Femur (tissue), 1 donor: ENCODE measurements around the gene HPGDS.
"Not testable (repeated sequence)": the region's sequence is repeated elsewhere in the genome, so short reads cannot be mapped to it uniquely, and the experiment has no call there.

Experiments used
- DNase-seq: peaks from one replicate; pipeline ENCODE4 v3.0.0-alpha.2; 2017

HPGDS gene

DNA sequence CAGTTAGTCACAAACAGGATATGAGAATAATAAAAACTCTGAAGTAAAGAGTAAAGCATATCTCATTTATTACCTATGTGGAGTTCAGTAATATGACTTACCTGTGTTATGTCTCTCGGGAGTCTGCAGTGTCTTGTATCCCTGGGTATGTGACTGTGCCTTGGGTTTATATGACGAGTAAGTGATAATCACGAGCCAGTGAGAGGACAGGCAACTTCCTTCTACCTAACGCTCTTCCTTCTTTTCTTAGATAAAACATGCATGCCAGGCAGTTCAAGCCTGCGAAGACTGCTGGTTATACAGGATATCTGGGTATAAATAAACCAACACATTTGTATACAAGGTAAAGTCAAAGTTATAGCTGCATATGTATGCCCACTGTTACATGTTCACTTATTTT, at the start of gene HPGDS:
TSS of gene HPGDS (minus strand) at position 143 of the 400 bp plus-strand sequence. CDS start 8,207 bp downstream, outside the sequence.
- DNase-seq = no peak

DNA sequence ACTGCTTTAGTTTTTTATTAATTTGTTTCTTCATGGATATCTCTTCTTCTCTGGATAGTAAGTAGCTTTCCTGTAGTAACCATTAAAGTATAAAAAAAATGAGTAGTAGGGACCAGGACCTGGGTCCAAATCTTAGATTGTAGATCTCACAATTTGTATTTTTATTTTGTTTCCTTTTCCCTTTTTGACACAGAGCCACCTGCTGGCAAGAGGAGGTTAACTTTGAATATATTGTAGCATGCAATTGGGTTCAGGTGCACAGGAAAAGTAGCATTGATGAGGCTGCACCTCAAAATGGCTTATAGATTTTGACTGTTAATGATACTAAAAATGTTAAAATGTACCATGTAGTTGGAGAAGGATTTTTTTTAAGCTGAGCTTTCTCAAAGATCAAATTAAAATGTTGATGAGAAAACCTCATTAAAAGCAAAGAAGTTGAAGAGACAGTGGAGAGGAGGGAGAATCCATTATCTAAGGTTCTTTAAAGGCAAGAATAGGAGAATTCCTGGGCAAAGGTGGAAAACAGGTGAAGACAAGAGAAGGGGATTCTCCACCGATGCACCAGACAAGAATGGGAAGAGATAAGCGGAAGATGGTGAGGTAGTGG, 48.3 kb upstream of the HPGDS start:
- no peak for DNase-seq

DNA sequence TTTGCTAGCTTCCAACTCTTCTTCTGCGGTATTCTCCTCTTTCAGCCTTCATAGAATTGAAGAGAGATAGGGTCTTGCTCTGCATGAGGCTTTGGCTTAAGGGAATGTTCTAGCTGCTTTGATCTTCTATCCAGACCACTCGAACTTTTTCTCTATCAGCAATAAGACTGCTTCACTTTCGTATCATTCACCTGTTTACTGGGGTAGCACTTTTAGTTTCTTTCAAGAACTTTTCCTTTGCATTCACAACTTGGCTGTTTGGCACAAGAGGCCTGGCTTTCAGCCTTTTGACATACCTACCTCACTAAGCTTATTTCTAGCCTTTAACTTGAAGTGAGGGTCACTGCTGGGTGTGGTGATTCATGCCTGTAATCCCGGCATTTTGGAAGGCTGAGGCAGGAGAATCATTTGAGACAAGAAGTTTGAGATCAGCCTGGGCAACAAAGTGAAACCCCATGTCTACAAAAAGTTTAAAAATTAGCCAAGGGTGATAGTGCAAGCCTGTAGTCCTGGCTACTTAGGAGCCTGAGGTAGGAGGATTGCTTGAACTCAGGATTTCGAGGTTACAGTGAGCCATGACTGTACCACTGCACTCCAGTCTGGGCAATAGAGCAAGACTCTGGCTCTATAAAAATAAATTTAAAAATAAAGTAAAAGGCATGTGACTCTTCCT, 47.1 kb upstream of the HPGDS start:
- no peak for DNase-seq

- DNase-seq = not testable (repeated sequence)
Observed at GRCh38 chr4:94387965-94388364, 45.3 kb upstream of the HPGDS start.

- DNase-seq = not testable (repeated sequence)
Observed at GRCh38 chr4:94385452-94385851, 42.8 kb upstream of the HPGDS start.

DNA sequence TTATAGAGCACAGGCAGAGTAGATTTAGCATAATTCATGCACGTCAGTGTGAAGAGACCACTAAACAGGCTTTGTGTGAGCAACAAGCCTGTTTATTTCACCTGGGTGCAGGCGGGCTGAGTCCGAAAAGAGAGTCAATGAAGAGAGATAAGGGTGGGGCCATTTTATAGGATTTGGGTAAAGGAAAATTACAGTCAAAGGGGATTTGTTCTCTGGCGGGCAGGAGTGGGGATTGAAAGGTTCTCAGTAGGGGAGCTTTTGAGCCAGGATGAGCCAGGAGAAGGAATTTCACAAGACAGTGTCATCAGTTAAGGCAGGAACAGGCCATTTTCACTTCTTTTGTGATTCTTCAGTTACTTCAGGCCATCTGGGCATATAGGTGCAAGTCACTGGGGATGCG, 40.3 kb upstream of the HPGDS start:
- not testable (repeated sequence) for DNase-seq

DNA sequence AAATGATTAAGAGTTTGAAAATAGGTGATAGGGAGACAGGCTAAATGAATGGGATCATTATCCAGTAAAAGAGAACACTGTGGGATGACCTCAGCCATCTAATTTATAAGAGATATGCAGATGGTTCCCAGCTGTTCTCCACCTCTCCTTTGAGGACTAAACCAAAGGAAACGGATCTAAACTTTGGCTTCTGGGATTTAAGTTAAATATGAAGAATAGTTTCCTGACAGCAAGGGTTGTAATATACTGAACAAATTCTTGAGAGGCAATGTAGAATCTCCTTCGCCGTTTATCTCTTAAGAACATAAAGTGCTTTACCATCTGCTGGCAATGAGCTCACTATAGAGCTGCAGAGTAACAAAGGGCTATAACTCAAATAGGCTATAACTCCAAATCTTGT, 35.4 kb upstream of the HPGDS start:
- no peak for DNase-seq

DNA sequence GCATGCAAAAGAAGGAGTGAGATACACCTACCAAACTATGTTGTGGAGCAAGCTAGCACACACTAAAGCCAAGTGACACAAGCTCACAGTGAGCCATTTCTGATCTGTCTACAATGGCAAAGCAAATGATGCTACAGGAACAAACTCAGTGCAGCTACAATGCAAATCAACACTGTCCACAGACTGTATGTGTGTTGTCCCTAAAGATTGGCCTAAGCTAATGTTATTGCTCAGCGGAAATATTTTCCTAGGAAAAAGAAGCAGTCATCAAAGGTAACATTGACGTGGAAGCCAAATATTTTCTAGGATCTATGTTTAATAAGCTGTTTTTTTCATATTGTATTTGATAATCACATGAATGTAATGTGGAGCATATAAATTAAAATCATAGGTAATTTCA, 34.7 kb upstream of the HPGDS start:
- no peak for DNase-seq

DNA sequence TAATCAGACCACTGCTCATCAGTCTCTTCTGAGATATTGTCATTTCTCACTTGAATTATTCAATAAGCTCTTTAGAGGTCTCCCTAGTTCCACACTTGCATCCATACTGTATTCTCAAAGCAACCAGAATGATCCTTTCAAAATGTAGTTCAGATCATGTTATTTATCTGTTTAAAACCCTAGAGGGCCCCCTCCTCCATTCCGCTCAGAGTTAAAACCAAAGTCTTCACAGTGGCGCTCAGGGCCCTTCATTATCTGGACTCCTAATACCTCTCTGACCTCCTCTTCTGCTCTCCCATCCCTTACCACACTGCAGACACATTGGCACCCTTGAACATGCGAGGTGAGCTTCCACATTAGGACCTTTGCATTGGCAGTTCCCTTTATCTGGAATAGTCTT, 32.7 kb upstream of the HPGDS start:
- no peak for DNase-seq

- DNase-seq = no peak
Observed at GRCh38 chr4:94373752-94374151, 31.1 kb upstream of the HPGDS start.

GRCh38 chr4:94372991-94373390, 30.4 kb upstream of the HPGDS start:
- DNase-seq = peak; percentile 40

DNA sequence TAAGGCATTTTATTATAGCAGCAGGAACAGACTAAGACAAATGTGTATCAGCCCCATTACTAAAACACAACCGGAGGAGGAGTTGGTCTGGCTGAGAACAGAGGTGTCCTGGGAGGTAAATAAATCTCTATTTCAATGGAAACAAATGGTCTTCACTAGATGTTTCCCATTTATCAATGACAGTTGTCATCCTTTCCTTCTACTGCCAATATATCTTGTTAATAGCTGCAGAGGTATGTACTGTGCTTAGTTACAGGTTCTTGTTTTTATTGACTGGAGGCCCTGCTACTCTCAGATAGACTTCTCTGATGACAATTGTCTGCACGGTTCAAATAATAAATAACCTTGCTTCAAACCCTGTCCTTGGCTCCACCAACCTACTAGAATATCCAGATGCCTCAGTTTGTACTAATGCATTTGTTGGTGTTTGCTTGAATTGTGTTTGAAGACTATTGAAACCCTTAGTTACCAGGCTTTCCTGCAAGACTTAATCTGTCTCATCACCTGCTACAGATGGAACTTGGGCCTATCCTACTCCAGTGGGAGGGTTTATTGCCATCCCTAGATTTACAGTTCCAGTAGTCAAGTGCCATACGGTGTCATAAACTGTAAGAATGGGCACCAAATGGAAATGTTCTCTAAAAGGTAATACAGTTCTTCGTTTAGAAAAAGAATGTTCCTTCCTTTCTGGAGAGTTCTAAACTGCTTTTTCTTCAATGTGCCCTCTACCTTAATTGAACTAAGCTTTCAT, 29.8 kb upstream of the HPGDS start:
- DNase-seq = no peak

DNA sequence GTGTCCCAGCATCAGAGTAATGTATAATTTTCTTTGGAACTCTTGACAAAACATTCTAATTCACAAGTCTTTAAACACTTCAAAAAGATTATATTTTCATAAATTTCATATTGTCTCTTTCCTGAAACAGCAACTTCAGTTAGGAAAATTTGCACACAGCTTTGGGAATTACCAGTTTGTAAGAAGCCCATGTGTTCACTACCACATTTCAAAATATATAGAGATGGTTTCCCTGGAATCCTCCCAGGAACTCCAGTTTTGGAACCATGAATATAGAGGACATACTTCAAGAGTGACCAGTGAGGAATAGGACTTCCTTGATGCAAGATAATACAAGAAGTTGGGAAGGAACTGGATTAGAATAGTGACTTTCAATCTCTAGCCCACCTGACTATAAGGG, 28.7 kb upstream of the HPGDS start:
- DNase-seq = no peak

DNA sequence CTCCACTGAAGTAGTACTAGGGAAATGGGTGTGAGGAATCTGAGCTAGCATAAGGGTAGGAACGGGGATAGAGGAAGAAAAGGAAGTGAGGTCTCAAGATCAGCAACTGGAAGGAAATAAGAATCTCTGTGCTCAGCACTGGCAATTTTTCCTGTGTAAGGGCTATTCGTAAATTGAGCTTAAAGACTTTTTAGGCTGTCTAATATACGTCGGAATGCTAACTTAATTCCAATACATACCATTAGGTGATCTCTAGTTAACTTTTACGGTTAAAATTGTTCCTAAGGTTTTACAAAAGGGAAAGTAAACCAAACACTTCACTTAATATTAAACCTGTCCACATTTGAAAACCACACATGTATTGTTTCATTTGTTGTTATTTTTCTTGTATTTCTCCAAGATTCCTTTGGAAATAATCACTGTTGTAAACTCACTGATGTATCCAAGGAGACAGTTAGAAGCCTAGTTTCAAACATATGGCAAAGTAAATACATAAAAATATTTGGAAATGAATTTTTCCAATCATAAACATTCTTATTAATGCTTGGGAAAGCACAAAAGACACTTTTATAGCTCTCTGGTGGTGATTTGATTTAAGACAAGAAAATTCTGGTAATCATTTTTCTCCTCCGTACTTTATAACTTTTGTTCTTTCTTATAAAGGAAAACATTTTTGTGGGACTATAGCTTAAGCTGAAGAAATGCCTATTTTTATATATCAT, 28.1 kb upstream of the HPGDS start:
- DNase-seq = no peak

- DNase-seq = no peak
Observed at GRCh38 chr4:94369046-94369445, 26.4 kb upstream of the HPGDS start.

DNA sequence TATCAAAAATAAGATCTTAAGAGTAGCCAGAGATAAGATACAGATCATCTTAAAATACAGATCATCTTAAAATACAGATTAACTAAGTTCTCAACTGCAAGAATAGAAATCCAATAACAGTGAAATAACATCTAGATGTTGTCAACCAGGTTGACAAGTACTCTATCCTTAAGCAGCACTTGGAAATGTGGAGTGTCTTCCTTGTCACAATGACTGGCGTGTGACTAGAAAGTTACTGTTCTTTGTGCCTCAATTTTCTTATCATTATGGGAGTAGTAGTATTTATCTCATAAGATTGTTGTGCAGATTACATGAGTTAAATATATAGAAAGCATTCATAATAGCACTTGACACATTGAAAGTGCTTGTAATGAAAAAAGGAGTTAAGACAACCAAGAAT, 25.8 kb upstream of the HPGDS start:
- no peak for DNase-seq

DNA sequence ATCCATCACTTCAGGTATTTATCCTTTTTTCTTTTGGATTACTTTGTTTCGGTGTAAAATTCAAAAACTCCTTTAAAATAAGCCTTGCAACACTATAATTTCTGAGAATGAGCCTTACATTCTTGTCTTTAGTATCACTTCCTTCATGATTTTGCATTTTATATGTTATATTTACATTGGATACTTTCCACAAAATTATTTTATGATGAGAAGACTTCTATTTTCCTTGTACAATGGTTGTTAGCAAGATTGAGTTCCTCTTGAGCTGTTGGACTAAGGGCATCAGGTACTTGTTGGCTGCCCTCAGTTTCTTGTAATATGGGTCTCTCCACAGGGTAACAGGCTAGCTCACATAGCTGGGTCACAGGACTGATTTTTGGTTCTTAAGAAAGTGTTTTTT, 22.7 kb upstream of the HPGDS start:
- no peak for DNase-seq

GRCh38 chr4:94364527-94364926, 21.9 kb upstream of the HPGDS start:
- no peak for DNase-seq

DNA sequence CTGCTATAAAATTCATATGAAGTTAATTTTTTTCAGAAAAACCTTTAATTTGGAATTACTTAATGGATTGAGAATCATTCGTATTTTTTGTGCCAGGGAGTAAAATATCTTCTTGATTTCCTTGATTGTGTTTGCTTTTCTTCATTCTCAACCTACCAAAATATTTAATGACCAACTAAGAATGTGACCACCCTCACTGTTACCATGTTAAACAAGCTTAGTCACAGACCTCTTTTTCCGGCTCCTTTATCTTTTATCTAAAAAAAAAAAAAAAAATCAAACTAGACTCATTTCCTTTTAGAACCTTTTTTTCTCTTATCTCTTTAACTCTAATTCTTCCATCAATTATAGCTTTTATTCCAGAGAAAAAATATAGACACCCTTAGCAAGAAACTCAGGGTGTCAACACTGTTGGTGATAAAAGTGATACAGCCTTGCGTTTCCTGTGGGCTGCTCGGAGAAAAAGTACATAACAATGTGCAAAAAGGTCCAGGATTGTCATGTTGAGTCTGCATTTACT, 20.6 kb upstream of the HPGDS start:
- DNase-seq = no peak

GRCh38 chr4:94359838-94360237, 17.2 kb upstream of the HPGDS start:
- DNase-seq = no peak

DNA sequence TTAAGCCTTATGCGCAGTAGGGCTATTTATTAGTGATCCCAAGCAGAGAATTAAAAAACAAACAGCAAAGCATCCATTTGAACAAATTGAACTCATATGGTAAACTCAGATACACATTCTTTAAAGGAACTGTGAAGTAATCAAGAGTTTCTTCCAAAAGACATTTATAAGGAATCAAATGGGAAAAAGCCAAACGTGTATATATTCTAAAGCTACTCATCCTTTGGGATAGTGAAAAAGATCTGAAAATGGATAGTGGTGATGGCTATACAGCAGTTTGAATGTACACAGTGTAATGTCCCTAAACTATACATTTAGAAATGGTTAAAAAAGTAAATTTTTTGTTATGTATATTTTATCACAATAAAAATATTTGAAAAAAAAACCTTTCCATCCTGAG, 16.6 kb upstream of the HPGDS start:
- DNase-seq = no peak

GRCh38 chr4:94358101-94358500, 15.5 kb upstream of the HPGDS start:
- no peak for DNase-seq

GRCh38 chr4:94357624-94358023, 15.0 kb upstream of the HPGDS start:
- no peak for DNase-seq
